SK-N-MC (cell line): ENCODE measurements around the gene BAMBI.

Experiments
- DNase-seq: peaks from one replicate; pipeline ENCODE4 v3.0.0-alpha.2; 2011; ENCODE audit warnings: low read depth, low spot score
- H3K27ac ChIP-seq: fragments of 200-600 bp; sonication (generic); 2 replicates; pipeline ENCODE4 v1.5.1; 2016; ENCODE audit warnings: mixed run types
- H3K36me3 ChIP-seq: fragments of 200-600 bp; sonication (generic); 2 replicates; pipeline ENCODE4 v1.6.1; 2017; ENCODE audit warnings: antibody characterized with exemption, low read length, mixed read lengths; ENCODE audit not compliant: insufficient read depth
- H3K4me3 ChIP-seq: fragments of 200-600 bp; sonication (generic); 2 replicates; pipeline ENCODE4 v1.5.1; 2016
- H3K9ac ChIP-seq: fragments of 200-600 bp; sonication (generic); 2 replicates; pipeline ENCODE4 v1.8.0; 2017; ENCODE audit warnings: mixed run types, mixed read lengths; ENCODE audit not compliant: insufficient read length
- H3K9me3 ChIP-seq: fragments of 200-600 bp; sonication (generic); 2 replicates; pipeline ENCODE4 v1.6.1; 2017; ENCODE audit warnings: low read depth, mild to moderate bottlenecking, antibody characterized with exemption, low read length, moderate library complexity, mixed read lengths
- EZH2 ChIP-seq: fragments of 200-600 bp; sonication (generic); IDR thresholded peaks from one replicate; pipeline ENCODE4 v1.6.1; 2017; ENCODE audit warnings: antibody characterized with exemption
- FOXP2 ChIP-seq: optimal IDR thresholded peaks from 2 replicates; pipeline ENCODE3; 2011; ENCODE audit warnings: mild to moderate bottlenecking, moderate library complexity; ENCODE audit not compliant: insufficient read depth; ENCODE audit errors: extremely low read length, control extremely low read depth
- POLR2AphosphoS5 ChIP-seq: IDR thresholded peaks from 2 replicates; pipeline ENCODE4 v1.6.1; 2012; ENCODE audit warnings: mild to moderate bottlenecking, low read depth, low read length, borderline replicate concordance

BAMBI gene

GRCh38 chr10:28732091-28732490 is 54.8 kb downstream of the BAMBI start:
- no peaks in the 10 kb centered on the region for H3K36me3 ChIP-seq
- H3K27ac ChIP-seq, result no peak overlapping the region
- no peak overlapping the region for H3K9ac ChIP-seq
- DNase-seq, result no peak
- TF ChIP-seq EZH2 (no peak), POLR2AphosphoS5 (no peak), FOXP2 (no peak)
- H3K9me3 ChIP-seq, result no peaks in the 10 kb centered on the region
- no peak overlapping the region for H3K4me3 ChIP-seq
